Natural killer cell (primary cell): Measurements from ENCODE around the gene PHPT1. TPM values are rescaled to one million over a fixed set of nuclear protein-coding genes. Genes with fewer than 3 reads are reported as not detected.

Source experiments
- ATAC-seq, 3 donors: fragments of 150-1000 bp in 2 of 3; fragments of 200-7000 bp in 1 of 3; cut with Tn5 transposase; 1 replicate in 1 of 3; 2 replicates in 2 of 3; pipeline ENCODE4 v1.10.0; 2021; ENCODE audit warnings: mild to moderate bottlenecking in 2 of 3, moderate library complexity in 2 of 3
- DNase-seq, 2 donors: peaks; one replicate each; pipeline versions ENCODE4 v3.0.0 to v3.0.0-alpha.2; 2013 to 2021; ENCODE audit warnings: mixed read lengths in 1 of 2
- H3K27ac ChIP-seq: one replicate; pipeline ENCODE4 v1.5.1; 2013; ENCODE audit warnings: mild to moderate bottlenecking, low read length
- H3K27me3 ChIP-seq: one replicate; pipeline ENCODE4 v1.6.1; 2013; ENCODE audit warnings: low read length; ENCODE audit not compliant: control insufficient read depth, insufficient read depth
- H3K36me3 ChIP-seq: one replicate; pipeline ENCODE4 v1.6.1; 2013; ENCODE audit warnings: low read length; ENCODE audit not compliant: control insufficient read depth, insufficient read depth
- H3K4me1 ChIP-seq: one replicate; pipeline ENCODE4 v1.6.1; 2013; ENCODE audit warnings: low read length; ENCODE audit not compliant: control insufficient read depth, insufficient read depth
- H3K4me3 ChIP-seq: one replicate; pipeline ENCODE4 v1.5.1; 2013; ENCODE audit warnings: low read length
- H3K9me3 ChIP-seq: one replicate; pipeline ENCODE4 v1.6.1; 2013; ENCODE audit warnings: low read length; ENCODE audit not compliant: control insufficient read depth, insufficient read depth
- H3K27ac Mint-ChIP-seq, 2 donors: one replicate each; pipeline ENCODE4 v1.8.0; 2022; ENCODE audit warnings: mild to moderate bottlenecking in 2 of 2, mixed read lengths in 2 of 2, moderate library complexity in 1 of 2
- H3K27me3 Mint-ChIP-seq, 2 donors: one replicate each; pipeline ENCODE4 v1.8.0; 2022; ENCODE audit warnings: low read depth in 2 of 2, mixed read lengths in 2 of 2
- H3K36me3 Mint-ChIP-seq: one replicate; pipeline ENCODE4 v1.8.0; 2022; ENCODE audit warnings: mixed read lengths
- H3K4me1 Mint-ChIP-seq, 2 donors: one replicate each; pipeline ENCODE4 v1.8.0; 2022; ENCODE audit warnings: mixed read lengths in 2 of 2
- H3K4me3 Mint-ChIP-seq: one replicate; pipeline ENCODE4 v1.8.0; 2022; ENCODE audit warnings: mild to moderate bottlenecking, moderate library complexity, mixed read lengths
- H3K9me3 Mint-ChIP-seq, 2 donors: one replicate each; pipeline ENCODE4 v1.8.0; 2022; ENCODE audit warnings: mixed read lengths in 2 of 2
- CTCF ChIP-seq: fragments of 200-600 bp; IDR thresholded peaks from one replicate; pipeline ENCODE4 v1.8.0; 2022; ENCODE audit warnings: antibody characterized with exemption
- WGBS: methylation state at CpG from one replicate; pipeline ENCODE4 v1.1.7; 2013; ENCODE audit warnings: missing lambda C conversion rate; ENCODE audit not compliant: insufficient coverage; 5-methylcytosine and 5-hydroxymethylcytosine counted together
- intact Hi-C: fragments of 100-400 bp; cut with micrococcal nuclease; formaldehyde crosslinking; loops from one replicate; pipeline ENCODE4 v1.14.2; 2022
- total RNA-seq, 4 donors: library from RNA; stranded (reverse); fragments of 120-200 nt in 1 of 4; gene quantifications; one replicate each; pipeline versions ENCODE4 v1.2.3 to v1.2.4, GENCODE V29; 2013 to 2022

PHPT1 gene
- total RNA-seq, 3 donors from 2014 or later (not counting 1 experiment from before 2014, with no cell fraction given): 63.5 to 69.8 (median 67.7) TPM

GRCh38 chr9:136823136-136824046, 25.8 kb upstream of the PHPT1 start:
- WGBS: 92% methylated on average over 29 of the region's 30 CpGs
- peaks cover 6% of the 10 kb centered on the region for H3K4me1 ChIP-seq
- H3K4me3 ChIP-seq: no peak overlapping the region
- ATAC-seq (no peak), DNase-seq (no peak)
- no peak overlapping the region for H3K4me3 Mint-ChIP-seq
- no peaks in the 10 kb centered on the region for H3K27me3 ChIP-seq
- H3K9me3 Mint-ChIP-seq: no peaks in the 10 kb centered on the region
- TF ChIP-seq CTCF: no peak
- H3K36me3 ChIP-seq: peaks cover 15% of the 10 kb centered on the region
- peaks cover 0 to 2% of the 10 kb centered on the region in 2 donors for H3K27me3 Mint-ChIP-seq
- H3K27ac Mint-ChIP-seq: no peak overlapping the region
- peaks cover 6 to 14% of the 10 kb centered on the region in 2 donors for H3K4me1 Mint-ChIP-seq
- no peaks in the 10 kb centered on the region for H3K9me3 ChIP-seq
- no peak overlapping the region for H3K27ac ChIP-seq
- intact Hi-C loops: no loop called here
- H3K36me3 Mint-ChIP-seq: no peaks in the 10 kb centered on the region

- Histone ChIP-seq H3K27me3 (no peaks in the 10 kb centered on the region), H3K27ac (no peak overlapping the region), H3K4me3 (no peak overlapping the region), H3K36me3 (peaks cover 21% of the 10 kb centered on the region), H3K9me3 (no peaks in the 10 kb centered on the region), H3K4me1 (peaks cover 6% of the 10 kb centered on the region)
- ATAC-seq: no peak
- no peaks in the 10 kb centered on the region for H3K36me3 Mint-ChIP-seq
- H3K4me1 Mint-ChIP-seq: peaks cover 6 to 9% of the 10 kb centered on the region in 2 donors
- no peak for TF ChIP-seq CTCF
- DNase-seq: no peak
- H3K27ac Mint-ChIP-seq: no peak overlapping the region
- H3K27me3 Mint-ChIP-seq: no peaks in the 10 kb centered on the region
- no peak overlapping the region for H3K4me3 Mint-ChIP-seq
- intact Hi-C loops: no loop called here
- no peaks in the 10 kb centered on the region for H3K9me3 Mint-ChIP-seq
- 93% methylated on average over 17 of the region's 21 CpGs for WGBS
These were observed 24.5 kb upstream of the PHPT1 start for GRCh38 chr9:136824496-136825225.

- intact Hi-C loops: no loop called here
- Mint-ChIP-seq H3K9me3 (no peaks in the 10 kb centered on the region), H3K4me1 (peaks cover 6 to 7% of the 10 kb centered on the region in 2 donors), H3K27ac (no peak overlapping the region), H3K27me3 (no peaks in the 10 kb centered on the region), H3K4me3 (no peak overlapping the region), H3K36me3 (no peaks in the 10 kb centered on the region)
- peaks cover 6% of the 10 kb centered on the region for H3K4me1 ChIP-seq
- H3K27me3 ChIP-seq: no peaks in the 10 kb centered on the region
- H3K36me3 ChIP-seq: peaks cover 28% of the 10 kb centered on the region
- H3K4me3 ChIP-seq: no peak overlapping the region
- H3K9me3 ChIP-seq: no peaks in the 10 kb centered on the region
- TF ChIP-seq CTCF: no peak
- DNase-seq: no peak
- no peak overlapping the region for H3K27ac ChIP-seq
- WGBS: 95% methylated on average over 44 of the region's 44 CpGs
- ATAC-seq: no peak
These were observed 23.7 kb upstream of the PHPT1 start for GRCh38 chr9:136825295-136826187.
